H9 (cell line): ENCODE measurements around the gene CRYGC. TPM values are rescaled to one million over a fixed set of nuclear protein-coding genes. Genes with fewer than 3 reads are reported as not detected.

Experiments
- DNase-seq: peaks from one replicate; pipeline ENCODE4 v3.0.0-alpha.2; 2017
- H2AFZ ChIP-seq: one replicate; pipeline ENCODE4 v1.6.1; 2013; ENCODE audit warnings: mild to moderate bottlenecking, low read length, control low read depth, moderate library complexity
- H2AK5ac ChIP-seq: 2 replicates; pipeline ENCODE4 v1.6.1; 2013; ENCODE audit warnings: low read length, control low read depth, mixed read lengths; ENCODE audit not compliant: insufficient read length
- H2BK120ac ChIP-seq: one replicate; pipeline ENCODE4 v1.6.1; 2013; ENCODE audit warnings: low read depth, mild to moderate bottlenecking, low read length, control low read depth, inconsistent platforms; ENCODE audit not compliant: poor library complexity, severe bottlenecking
- H2BK12ac ChIP-seq: 2 replicates; pipeline ENCODE4 v1.6.1; 2013; ENCODE audit warnings: low read length, control low read depth, mixed read lengths, low read depth; ENCODE audit not compliant: insufficient read length
- H2BK15ac ChIP-seq: 2 replicates; pipeline ENCODE4 v1.6.1; 2013; ENCODE audit warnings: low read depth, low read length, control low read depth
- H2BK20ac ChIP-seq: one replicate; pipeline ENCODE4 v1.6.1; 2013; ENCODE audit warnings: low read depth, mild to moderate bottlenecking, low read length, control low read depth, inconsistent platforms; ENCODE audit not compliant: poor library complexity, severe bottlenecking
- H2BK5ac ChIP-seq: 2 replicates; pipeline ENCODE4 v1.6.1; 2013; ENCODE audit warnings: low read length, control low read depth, mixed read lengths; ENCODE audit not compliant: insufficient read length
- H3K14ac ChIP-seq: 2 replicates; pipeline ENCODE4 v1.6.1; 2013; ENCODE audit warnings: low read length, control low read depth; ENCODE audit not compliant: insufficient read depth
- H3K18ac ChIP-seq: 2 replicates; pipeline ENCODE4 v1.6.1; 2013; ENCODE audit warnings: low read depth, mild to moderate bottlenecking, mixed read lengths, low read length, control low read depth; ENCODE audit not compliant: insufficient read length
- H3K23ac ChIP-seq: 2 replicates; pipeline ENCODE4 v1.6.1; 2013; ENCODE audit warnings: low read length, control low read depth, mixed read lengths, low read depth; ENCODE audit not compliant: insufficient read length
- H3K23me2 ChIP-seq: 2 replicates; pipeline ENCODE4 v1.6.1; 2013; ENCODE audit warnings: low read depth, mild to moderate bottlenecking, mixed read lengths, low read length, control low read depth; ENCODE audit not compliant: insufficient read length, poor library complexity, severe bottlenecking
- H3K27ac ChIP-seq: 2 replicates; pipeline ENCODE4 v1.5.1; 2013; ENCODE audit warnings: low read length, control low read depth, mixed read lengths, low read depth; ENCODE audit not compliant: insufficient read length
- H3K27me3 ChIP-seq: 2 replicates; pipeline ENCODE4 v1.6.1; 2013; ENCODE audit warnings: low read length, control low read depth, inconsistent platforms; ENCODE audit not compliant: insufficient read depth
- H3K4ac ChIP-seq: 2 replicates; pipeline ENCODE4 v1.6.1; 2013; ENCODE audit warnings: low read depth, mild to moderate bottlenecking, control low read depth, inconsistent platforms, low read length, moderate library complexity
- H3K4me1 ChIP-seq: 2 replicates; pipeline ENCODE4 v1.6.1; 2013; ENCODE audit warnings: low read length, control low read depth, inconsistent platforms; ENCODE audit not compliant: insufficient read depth
- H3K4me2 ChIP-seq: 2 replicates; pipeline ENCODE4 v1.6.1; 2013; ENCODE audit warnings: low read length, control low read depth, mixed read lengths; ENCODE audit not compliant: insufficient read length, insufficient read depth
- H3K56ac ChIP-seq: 2 replicates; pipeline ENCODE4 v1.6.1; 2013; ENCODE audit warnings: low read depth, mild to moderate bottlenecking, mixed read lengths, low read length, control low read depth; ENCODE audit not compliant: insufficient read length
- H3K79me1 ChIP-seq: 2 replicates; pipeline ENCODE4 v1.6.1; 2013; ENCODE audit warnings: low read depth, mild to moderate bottlenecking, moderate library complexity, low read length, control low read depth, inconsistent platforms; ENCODE audit not compliant: insufficient read depth, poor library complexity, severe bottlenecking
- H3K79me2 ChIP-seq: 2 replicates; pipeline ENCODE4 v1.6.1; 2013; ENCODE audit warnings: low read length, control low read depth, inconsistent platforms; ENCODE audit not compliant: insufficient read depth
- H3K9ac ChIP-seq: 2 replicates; pipeline ENCODE4 v1.6.1; 2013; ENCODE audit warnings: low read length, control low read depth, mixed read lengths; ENCODE audit not compliant: insufficient read length; ENCODE audit errors: extremely low read depth
- H3K9me3 ChIP-seq: one replicate; pipeline ENCODE4 v1.6.1; 2013; ENCODE audit warnings: low read depth, low read length, inconsistent platforms; ENCODE audit not compliant: control insufficient read depth
- H3T11ph ChIP-seq: one replicate; pipeline ENCODE4 v1.6.1; 2013; ENCODE audit warnings: mild to moderate bottlenecking, low read length, control low read depth, inconsistent platforms
- H4K20me1 ChIP-seq: one replicate; pipeline ENCODE4 v1.6.1; 2013; ENCODE audit not compliant: control insufficient read depth, insufficient read length, insufficient read depth
- H4K5ac ChIP-seq: 2 replicates; pipeline ENCODE4 v1.6.1; 2013; ENCODE audit warnings: low read depth, mild to moderate bottlenecking, mixed read lengths, low read length, control low read depth; ENCODE audit not compliant: insufficient read length
- H4K8ac ChIP-seq: replicated peaks from 2 replicates; pipeline ENCODE4 v1.6.1; 2013; ENCODE audit warnings: low read length, control low read depth, mixed read lengths, low read depth; ENCODE audit not compliant: insufficient read length
- H4K91ac ChIP-seq: 2 replicates; pipeline ENCODE4 v1.6.1; 2013; ENCODE audit warnings: low read depth, mild to moderate bottlenecking, moderate library complexity, mixed read lengths, low read length, control low read depth; ENCODE audit not compliant: insufficient read length
- H3K27ac Mint-ChIP-seq, 3 experiments: 2 replicates in 2 of 3; 3 replicates in 1 of 3; pipeline ENCODE4 v1.8.0; 2020 to 2021; ENCODE audit warnings: mixed read lengths in 3 of 3, mild to moderate bottlenecking in 1 of 3, moderate library complexity in 1 of 3
- H3K27me3 Mint-ChIP-seq: 2 replicates; pipeline ENCODE4 v1.8.0; 2021; ENCODE audit warnings: low read depth, mild to moderate bottlenecking, moderate library complexity, mixed read lengths
- H3K36me3 Mint-ChIP-seq, 3 experiments: 2 replicates in 2 of 3; 3 replicates in 1 of 3; pipeline ENCODE4 v1.8.0; 2020 to 2021; ENCODE audit warnings: low read depth in 3 of 3, mixed read lengths in 3 of 3; ENCODE audit not compliant: insufficient read depth in 1 of 3
- H3K4me1 Mint-ChIP-seq, 2 experiments: 2 replicates each; pipeline ENCODE4 v1.8.0; 2020; ENCODE audit warnings: mixed read lengths in 2 of 2
- H3K4me3 Mint-ChIP-seq, 2 experiments: 2 replicates in 1 of 2; 3 replicates in 1 of 2; pipeline ENCODE4 v1.8.0; 2020 to 2021; ENCODE audit warnings: mild to moderate bottlenecking in 2 of 2, mixed read lengths in 2 of 2, moderate library complexity in 1 of 2
- H3K9me3 Mint-ChIP-seq, 2 experiments: 2 replicates in 1 of 2; 3 replicates in 1 of 2; pipeline ENCODE4 v1.8.0; 2020; ENCODE audit warnings: mild to moderate bottlenecking in 2 of 2, mixed read lengths in 2 of 2, moderate library complexity in 1 of 2
- WGBS: extraction: QIAGEN DNeasy Blood & Tissue Kit; methylation state at CpG from one replicate; pipeline ENCODE4 v1.1.7; 2013; ENCODE audit warnings: missing lambda C conversion rate, low lambda C conversion rate, mixed read lengths; ENCODE audit not compliant: insufficient read length; ENCODE audit errors: extremely low coverage; 5-methylcytosine and 5-hydroxymethylcytosine counted together
- total RNA-seq: library from RNA; stranded (reverse); gene quantifications from 2 replicates; pipeline ENCODE4 v1.2.1, GENCODE V29; 2021
- TF ChIP-seq, protein P1 (sequence below): fragments of 200-600 bp; sonication (generic); conservative IDR thresholded peaks from 3 replicates; pipeline ENCODE4 v1.8.0; 2021; ENCODE audit warnings: antibody characterized with exemption, mild to moderate bottlenecking

Gene CRYGC
- total RNA-seq, 1 experiment from 2014 or later, result not detected

DNA sequence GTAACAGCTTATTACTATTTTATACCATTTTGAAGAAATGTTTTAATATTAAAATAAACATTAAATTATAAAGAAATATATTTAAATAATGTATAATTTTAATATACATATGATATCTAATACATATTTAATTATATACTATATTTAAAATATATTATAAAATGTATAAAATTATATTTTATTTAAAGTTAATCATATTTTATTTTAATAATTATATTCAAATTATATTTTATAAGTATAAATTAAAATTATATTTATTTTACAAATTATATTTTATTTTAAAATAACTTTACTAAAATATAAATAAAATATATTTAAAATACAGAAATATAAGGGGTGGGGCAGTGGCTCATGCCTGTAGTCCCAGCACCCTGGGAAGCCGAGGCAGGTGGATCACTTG, 7.4 kb downstream of the CRYGC start:
- H4K5ac ChIP-seq, result no peak overlapping the region
- H3K56ac ChIP-seq, result no peak overlapping the region
- no peak overlapping the region for H3K23ac ChIP-seq
- H3K9me3 ChIP-seq, result no peaks in the 10 kb centered on the region
- H3K79me1 ChIP-seq, result no peaks in the 10 kb centered on the region
- H3K9me3 Mint-ChIP-seq, result peaks cover under 1 to 6% of the 10 kb centered on the region in 2 experiments; a peak in 1 of 5 replicates
- H4K91ac ChIP-seq, result no peak overlapping the region
- no peak overlapping the region for H2BK5ac ChIP-seq
- H3K4me3 Mint-ChIP-seq, result no peak overlapping the region
- no peak overlapping the region for H3K27ac Mint-ChIP-seq
- no peaks in the 10 kb centered on the region for H3K79me2 ChIP-seq
- no peak overlapping the region for H2BK20ac ChIP-seq
- H3K4me1 ChIP-seq, result no peaks in the 10 kb centered on the region
- H2AK5ac ChIP-seq, result no peak overlapping the region
- no peak overlapping the region for H4K8ac ChIP-seq
- H3K14ac ChIP-seq, result no peak overlapping the region
- no peaks in the 10 kb centered on the region for H3K23me2 ChIP-seq
- TF ChIP-seq, protein P1, sequence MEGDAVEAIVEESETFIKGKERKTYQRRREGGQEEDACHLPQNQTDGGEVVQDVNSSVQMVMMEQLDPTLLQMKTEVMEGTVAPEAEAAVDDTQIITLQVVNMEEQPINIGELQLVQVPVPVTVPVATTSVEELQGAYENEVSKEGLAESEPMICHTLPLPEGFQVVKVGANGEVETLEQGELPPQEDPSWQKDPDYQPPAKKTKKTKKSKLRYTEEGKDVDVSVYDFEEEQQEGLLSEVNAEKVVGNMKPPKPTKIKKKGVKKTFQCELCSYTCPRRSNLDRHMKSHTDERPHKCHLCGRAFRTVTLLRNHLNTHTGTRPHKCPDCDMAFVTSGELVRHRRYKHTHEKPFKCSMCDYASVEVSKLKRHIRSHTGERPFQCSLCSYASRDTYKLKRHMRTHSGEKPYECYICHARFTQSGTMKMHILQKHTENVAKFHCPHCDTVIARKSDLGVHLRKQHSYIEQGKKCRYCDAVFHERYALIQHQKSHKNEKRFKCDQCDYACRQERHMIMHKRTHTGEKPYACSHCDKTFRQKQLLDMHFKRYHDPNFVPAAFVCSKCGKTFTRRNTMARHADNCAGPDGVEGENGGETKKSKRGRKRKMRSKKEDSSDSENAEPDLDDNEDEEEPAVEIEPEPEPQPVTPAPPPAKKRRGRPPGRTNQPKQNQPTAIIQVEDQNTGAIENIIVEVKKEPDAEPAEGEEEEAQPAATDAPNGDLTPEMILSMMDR, result no peak
- H3K27ac ChIP-seq, result no peak overlapping the region
- H3T11ph ChIP-seq, result no peak overlapping the region
- H2BK120ac ChIP-seq, result no peak overlapping the region
- H3K4ac ChIP-seq, result no peak overlapping the region
- no peaks in the 10 kb centered on the region for H3K27me3 ChIP-seq
- H3K18ac ChIP-seq, result no peak overlapping the region
- no peak overlapping the region for H3K4me2 ChIP-seq
- no peaks in the 10 kb centered on the region for H3K4me1 Mint-ChIP-seq
- DNase-seq, result no peak
- no peak overlapping the region for H2BK15ac ChIP-seq
- H2AFZ ChIP-seq, result no peak overlapping the region
- no CpG with 5 or more reads among the region's 1 CpG for WGBS
- no peak overlapping the region for H3K9ac ChIP-seq
- H2BK12ac ChIP-seq, result no peak overlapping the region
- H4K20me1 ChIP-seq, result no peaks in the 10 kb centered on the region
- H3K27me3 Mint-ChIP-seq, result no peaks in the 10 kb centered on the region
- H3K36me3 Mint-ChIP-seq, result no peaks in the 10 kb centered on the region; a peak in 1 of 7 replicates
